Left ventricle myocardium superior (tissue), 1 donor: ENCODE measurements around the gene IQCB1. TPM values are rescaled to one million over a fixed set of nuclear protein-coding genes. Genes with fewer than 3 reads are reported as not detected.
A peak's percentile ranks its signal among the peaks of the same experiment; 100 is the strongest.
"Not testable (repeated sequence)": the region's sequence is repeated elsewhere in the genome, so short reads cannot be mapped to it uniquely, and the experiment has no call there.

Source experiments
- ATAC-seq: fragments of 200-7000 bp; cut with Tn5 transposase; one replicate; pipeline ENCODE4 v1.9.1; 2020; ENCODE audit warnings: mild to moderate bottlenecking, moderate library complexity
- DNase-seq: peaks from one replicate; pipeline ENCODE4 v3.0.0-alpha.2; 2020
- intact Hi-C: fragments of 100-400 bp; cut with micrococcal nuclease; formaldehyde crosslinking; loops from one replicate; pipeline ENCODE4 v1.11.0; 2022
- total RNA-seq: library from RNA; stranded (reverse); fragmentation: NEBNext Ultra II Directional; extraction: Animal tissue kit (Norgen Biotek cat#: 25700); gene quantifications from one replicate; pipeline ENCODE4 v1.2.1, GENCODE V29; 2021
- donor health status: DM: no; HTN: yes; CAD: no; lungs with severe emphysema.

Gene IQCB1
- total RNA-seq, 1 donor from 2014 or later, result 6.3 TPM

- ATAC-seq, result no peak
- no peak for DNase-seq
- intact Hi-C loops, result no loop called here
Observed at GRCh38 chr3:121819236-121819635, 15.6 kb downstream of the IQCB1 start.

- ATAC-seq (no peak), DNase-seq (no peak)
- intact Hi-C loops, result no loop called here
Observed at GRCh38 chr3:121818578-121818977, 16.3 kb downstream of the IQCB1 start.

- DNase-seq (no peak), ATAC-seq (no peak)
- intact Hi-C loops, result no loop called here
Observed at GRCh38 chr3:121817753-121818152, 17.1 kb downstream of the IQCB1 start.

GRCh38 chr3:121809249-121809648 is 25.6 kb downstream of the IQCB1 start:
- intact Hi-C loops, result no loop called here
- ATAC-seq (no peak), DNase-seq (no peak)

GRCh38 chr3:121803771-121804320 is 31.0 kb downstream of the IQCB1 start:
- intact Hi-C loops, result no loop called here

GRCh38 chr3:121800906-121801305 is 34.0 kb downstream of the IQCB1 start:
- DNase-seq (no peak), ATAC-seq (no peak)
- intact Hi-C loops, result no loop called here

More at GRCh38 chr3:121803771-121804320, 31.0 kb downstream of the IQCB1 start:
- no peak for ATAC-seq
- no peak for DNase-seq

GRCh38 chr3:121796970-121797369 is 37.9 kb downstream of the IQCB1 start:
- intact Hi-C loops, result no loop called here
- ATAC-seq, result no peak

GRCh38 chr3:121794264-121794983 is 40.4 kb downstream of the IQCB1 start:
- no peak for ATAC-seq
- intact Hi-C loops, result no loop called here

More at GRCh38 chr3:121796970-121797369, 37.9 kb downstream of the IQCB1 start:
- no peak for DNase-seq

GRCh38 chr3:121793078-121793477 is 41.8 kb downstream of the IQCB1 start:
- no peak for ATAC-seq
- intact Hi-C loops, result no loop called here
- no peak for DNase-seq

More at GRCh38 chr3:121794264-121794983, 40.4 kb downstream of the IQCB1 start:
- DNase-seq, result no peak

- peak; percentile 55 for ATAC-seq
- intact Hi-C loops, result no loop called here
- no peak for DNase-seq
Observed at GRCh38 chr3:121786485-121786884, 48.4 kb downstream of the IQCB1 start.

GRCh38 chr3:121782784-121783183 is 52.1 kb downstream of the IQCB1 start:
- peak; percentile 75 for ATAC-seq
- intact Hi-C loops, DNase-seq: not testable (repeated sequence)

- intact Hi-C loops, result no loop called here
- no peak for ATAC-seq
- no peak for DNase-seq
Observed at GRCh38 chr3:121781611-121782010, 53.2 kb downstream of the IQCB1 start.

GRCh38 chr3:121775095-121775494 is 59.8 kb downstream of the IQCB1 start:
- DNase-seq, result not testable (repeated sequence)

GRCh38 chr3:121769246-121769645 is 65.6 kb downstream of the IQCB1 start:
- ATAC-seq, result no peak
- intact Hi-C loops, result loop anchor here (2.0 kb wide), 1 partner anchor 22 kb away; no protein-coding TSS in a partner anchor
- DNase-seq, result no peak

More at GRCh38 chr3:121775095-121775494, 59.8 kb downstream of the IQCB1 start:
- intact Hi-C loops, ATAC-seq: not testable (repeated sequence)

- DNase-seq, result no peak
- intact Hi-C loops, result loop anchor here (2.0 kb wide), 1 partner anchor 22 kb away; no protein-coding TSS in a partner anchor
- no peak for ATAC-seq
Observed at GRCh38 chr3:121768452-121768851, 66.4 kb downstream of the IQCB1 start.

GRCh38 chr3:121759541-121760202 is 75.2 kb downstream of the IQCB1 start:
- intact Hi-C loops, result no loop called here
- DNase-seq (no peak), ATAC-seq (no peak)

- ATAC-seq (no peak), DNase-seq (no peak)
- intact Hi-C loops, result no loop called here
Observed at GRCh38 chr3:121758727-121759450, 76.0 kb downstream of the IQCB1 start.

GRCh38 chr3:121757812-121758545 is 76.9 kb downstream of the IQCB1 start:
- DNase-seq, result no peak
- peak; percentile 24 for ATAC-seq
- intact Hi-C loops, result no loop called here
